AG09309 (cell line): ENCODE measurements around the gene MUC5AC.

Experiments
- DNase-seq: peaks from one replicate; pipeline ENCODE4 v3.0.0-alpha.2; 2010; ENCODE audit warnings: low read depth
- H3K4me3 ChIP-seq: 2 replicates; pipeline ENCODE4 v1.5.1; 2011; ENCODE audit warnings: mild to moderate bottlenecking, low read depth, low read length, moderate library complexity; ENCODE audit not compliant: control insufficient read depth
- CTCF ChIP-seq: IDR thresholded peaks from 2 replicates; pipeline ENCODE4 v1.5.1; 2011; ENCODE audit warnings: mild to moderate bottlenecking, low read depth, low read length, inconsistent platforms; ENCODE audit not compliant: insufficient read depth, control insufficient read depth; ENCODE audit errors: missing control alignments

MUC5AC gene

GRCh38 chr11:1134848-1135445, 22.8 kb upstream of the MUC5AC start:
- no peak overlapping the region for H3K4me3 ChIP-seq
- TF ChIP-seq CTCF, result no peak
- DNase-seq, result no peak

DNA sequence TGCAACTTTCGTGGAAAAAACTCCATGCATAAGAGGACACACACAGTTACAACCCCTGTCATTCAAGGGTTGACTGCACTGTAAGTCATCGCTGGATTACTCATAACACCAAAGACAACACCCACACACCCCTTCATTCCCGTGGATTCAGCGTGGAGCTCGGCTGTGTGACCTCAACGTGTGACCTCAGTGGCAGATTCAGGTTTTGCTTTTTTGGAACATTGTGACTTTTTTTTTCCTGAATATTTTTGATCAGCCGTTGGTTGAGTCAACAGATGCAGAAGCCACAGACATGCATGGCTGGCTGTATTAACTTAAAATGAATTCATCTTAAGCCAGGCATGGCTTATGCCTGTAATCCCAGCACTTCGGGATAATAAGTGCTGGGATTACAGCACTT, 19.7 kb upstream of the MUC5AC start:
- no peak for TF ChIP-seq CTCF
- no peak overlapping the region for H3K4me3 ChIP-seq
- DNase-seq, result peak; percentile 14

- TF ChIP-seq CTCF, result no peak
- DNase-seq, result no peak
- no peak overlapping the region for H3K4me3 ChIP-seq
These were observed 18.2 kb upstream of the MUC5AC start for GRCh38 chr11:1139441-1140083.

DNA sequence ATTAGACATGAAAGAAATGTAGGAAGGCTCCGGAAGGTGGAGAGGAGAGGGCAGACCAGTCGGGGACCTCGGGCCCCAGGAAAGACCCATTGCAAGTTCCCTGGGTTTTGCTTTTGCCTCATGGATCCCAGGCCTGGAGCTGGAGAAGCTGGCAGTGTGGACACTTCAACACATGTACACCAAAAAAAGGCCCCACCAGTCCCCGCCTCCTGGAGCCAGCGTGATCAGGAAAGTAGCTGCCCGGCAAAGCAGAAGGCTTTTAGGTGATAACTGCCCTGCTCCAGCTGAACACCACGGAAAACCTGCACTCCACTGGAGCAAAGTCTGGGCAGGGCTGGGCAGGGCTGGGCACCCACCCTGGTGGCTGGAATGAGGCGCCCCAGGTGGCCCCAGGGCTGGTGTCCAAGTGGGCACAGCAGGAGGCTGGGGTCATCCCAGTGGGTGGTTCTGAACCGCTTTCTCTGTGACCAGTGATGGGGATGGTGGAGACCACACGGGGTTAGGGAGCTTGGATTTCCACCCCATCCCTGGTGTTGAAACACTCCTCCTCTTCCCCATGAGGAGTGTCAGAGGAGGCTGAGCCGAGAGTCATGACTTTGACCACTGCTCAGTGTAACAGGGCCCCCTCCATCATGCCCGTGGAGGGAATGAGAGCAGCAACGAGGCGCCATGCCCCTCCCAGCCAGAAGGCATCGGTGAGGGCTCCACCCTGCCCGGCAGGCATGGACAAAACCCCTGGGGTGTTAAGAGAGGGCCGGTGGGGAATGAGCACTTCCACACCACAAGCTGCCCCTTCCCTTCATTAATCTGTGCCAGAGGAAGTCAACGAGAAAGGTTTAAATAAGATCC, 16.9 kb upstream of the MUC5AC start:
- DNase-seq, result no peak

GRCh38 chr11:1146365-1146764, 11.4 kb upstream of the MUC5AC start:
- TF ChIP-seq CTCF, result no peak
- no peak overlapping the region for H3K4me3 ChIP-seq
- no peak for DNase-seq

More for the DNA sequence above, 16.9 kb upstream of the MUC5AC start:
- TF ChIP-seq CTCF, result no peak
- no peak overlapping the region for H3K4me3 ChIP-seq

GRCh38 chr11:1147792-1148191, 10.0 kb upstream of the MUC5AC start:
- no peak for TF ChIP-seq CTCF
- no peak for DNase-seq
- H3K4me3 ChIP-seq, result no peak overlapping the region
